BJ (cell line): ENCODE measurements around the gene IL18RAP. TPM values are rescaled to one million over a fixed set of nuclear protein-coding genes. Genes with fewer than 3 reads are reported as not detected.

Source experiments
- CTCF ChIA-PET: fragments of 350-600 bp; formaldehyde crosslinking; extraction: SDS; loops from one replicate; lab custom pipeline; 2021; ENCODE audit warnings: antibody characterized with exemption, inconsistent platforms; lab: Yijun Ruan, JAX
- POLR2A ChIA-PET: fragments of 300-600 bp; sonication (Branson Sonifier 250); formaldehyde crosslinking; extraction: SDS; loops from one replicate; lab custom pipeline; 2021; ENCODE audit warnings: antibody characterized with exemption; lab: Charles Lee
- DNase-seq: peaks from one replicate; pipeline ENCODE4 v3.0.0-alpha.2; 2011; ENCODE audit warnings: low read depth
- H3K27me3 ChIP-seq: 2 replicates; pipeline ENCODE4 v1.6.0; 2011; ENCODE audit warnings: low read length; ENCODE audit not compliant: control insufficient read depth, insufficient read depth
- H3K36me3 ChIP-seq: 2 replicates; pipeline ENCODE4 v1.5.1; 2011; ENCODE audit warnings: low read length; ENCODE audit not compliant: control insufficient read depth, insufficient read depth
- H3K4me3 ChIP-seq: 2 replicates; pipeline ENCODE4 v1.5.1; 2011; ENCODE audit warnings: low read depth, mild to moderate bottlenecking, control low read depth, low read length
- CTCF ChIP-seq: IDR thresholded peaks from 2 replicates; pipeline ENCODE4 v1.5.1; 2011; ENCODE audit warnings: low read depth, mild to moderate bottlenecking, control low read depth, inconsistent platforms, low read length, moderate library complexity; ENCODE audit not compliant: insufficient read depth
- polyA plus RNA-seq: library from polyadenylated mRNA; depleted of rRNA; stranded (reverse); fragments of >200 nt; gene quantifications from 2 replicates; pipeline ENCODE4 v1.2.3, GENCODE V29; 2011

IL18RAP gene
- polyA plus RNA-seq, 1 experiment = not detected

- H3K4me3 ChIP-seq = no peak overlapping the region
These were observed 12.0 kb upstream of the IL18RAP start for GRCh38 chr2:102410952-102411351.

GRCh38 chr2:102412199-102412598 is 10.8 kb upstream of the IL18RAP start:
- ChIA-PET CTCF (no interaction called here), POLR2A (no interaction called here)
- DNase-seq = no peak
- no peaks in the 10 kb centered on the region for H3K27me3 ChIP-seq
- no peaks in the 10 kb centered on the region for H3K36me3 ChIP-seq
- H3K4me3 ChIP-seq = no peak overlapping the region
- no peak for TF ChIP-seq CTCF

More at GRCh38 chr2:102410952-102411351, 12.0 kb upstream of the IL18RAP start:
- CTCF ChIA-PET = no interaction called here
- POLR2A ChIA-PET = no interaction called here
- Histone ChIP-seq H3K27me3 (no peaks in the 10 kb centered on the region), H3K36me3 (no peaks in the 10 kb centered on the region)
- DNase-seq = no peak
- TF ChIP-seq CTCF = no peak

- no peaks in the 10 kb centered on the region for H3K36me3 ChIP-seq
- POLR2A ChIA-PET = no interaction called here
- H3K27me3 ChIP-seq = no peaks in the 10 kb centered on the region
- CTCF ChIA-PET = no interaction called here
- no peak for TF ChIP-seq CTCF
- no peak overlapping the region for H3K4me3 ChIP-seq
- no peak for DNase-seq
These were observed 5.0 kb upstream of the IL18RAP start for GRCh38 chr2:102417946-102418345.

- H3K36me3 ChIP-seq = no peaks in the 10 kb centered on the region
- ChIA-PET POLR2A (no interaction called here), CTCF (no interaction called here)
- no peak for TF ChIP-seq CTCF
- DNase-seq = no peak
- no peaks in the 10 kb centered on the region for H3K27me3 ChIP-seq
- no peak overlapping the region for H3K4me3 ChIP-seq
These were observed 4.5 kb upstream of the IL18RAP start for GRCh38 chr2:102418421-102418961.

- H3K27me3 ChIP-seq = no peaks in the 10 kb centered on the region
- no peak for DNase-seq
- ChIA-PET POLR2A (no interaction called here), CTCF (no interaction called here)
- TF ChIP-seq CTCF = no peak
- H3K4me3 ChIP-seq = no peak overlapping the region
- no peaks in the 10 kb centered on the region for H3K36me3 ChIP-seq
These were observed 2.7 kb upstream of the IL18RAP start for GRCh38 chr2:102420290-102420689.
